HG03097 (cell line): ENCODE measurements around the gene PSMA3.
A peak's percentile ranks its signal among the peaks of the same experiment; 100 is the strongest.

Experiments
- ATAC-seq: cut with Tn5 transposase; IDR thresholded peaks from one replicate; pipeline ENCODE4 v1.9.1; 2021; ENCODE audit not compliant: unreplicated experiment, low FRiP score

Gene PSMA3

DNA sequence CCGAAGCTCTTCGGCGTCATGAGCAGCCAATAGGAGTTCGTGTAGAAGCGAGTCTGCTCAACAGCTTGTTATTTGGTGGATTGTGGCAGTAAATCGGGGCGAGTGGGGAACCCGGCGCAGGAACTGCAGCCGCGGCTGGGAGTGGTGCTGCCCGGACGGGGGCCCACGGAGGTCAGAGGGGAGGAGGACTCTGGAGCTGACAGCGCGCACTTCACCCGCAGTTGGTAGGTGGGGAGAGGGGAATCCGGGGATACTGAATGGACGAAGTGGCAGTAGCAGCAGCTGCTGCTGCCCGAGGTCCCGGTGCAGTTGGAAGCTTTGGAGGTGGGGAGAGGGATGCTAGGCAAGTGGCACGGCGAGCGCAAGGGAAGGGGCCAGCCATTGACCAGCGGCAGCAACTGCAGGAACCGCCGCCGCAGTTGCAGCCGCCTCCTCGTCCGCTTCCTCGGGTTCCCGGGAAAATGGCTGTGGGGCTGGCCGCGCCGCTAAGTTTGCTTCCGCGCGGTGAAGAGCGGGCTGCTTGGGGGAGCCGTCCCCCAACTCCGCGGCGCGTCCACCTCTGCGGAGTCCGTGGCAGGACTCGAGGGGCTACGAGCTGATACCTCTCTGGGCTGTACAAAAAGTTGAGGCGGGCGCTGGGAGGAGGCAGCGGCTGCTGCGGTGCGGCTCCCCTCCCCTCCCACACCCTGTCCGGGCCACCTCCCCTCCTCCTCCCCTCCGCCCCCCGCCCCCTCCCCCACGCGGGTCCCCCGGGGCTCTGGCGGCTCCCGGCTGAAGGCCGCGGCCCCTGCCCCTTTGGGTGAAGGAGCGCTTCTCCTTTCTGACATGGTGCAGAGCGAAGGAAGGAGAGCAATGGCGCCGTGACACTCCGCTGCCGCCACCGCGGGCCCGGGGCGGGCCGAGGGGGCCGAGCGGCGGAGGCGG is 54.1 kb downstream of the PSMA3 start, which contains the start of gene ARID4A:
ARID4A (plus strand) TSS at position 79 of the 924 bp plus-strand sequence. CDS start 1,300 bp downstream, outside the sequence.
- peak; percentile 10 for ATAC-seq

- no peak for ATAC-seq
Observed at GRCh38 chr14:58299401-58300330, 55.0 kb downstream of the PSMA3 start.

GRCh38 chr14:58301416-58301815 is 56.8 kb downstream of the PSMA3 start:
- no peak for ATAC-seq

DNA sequence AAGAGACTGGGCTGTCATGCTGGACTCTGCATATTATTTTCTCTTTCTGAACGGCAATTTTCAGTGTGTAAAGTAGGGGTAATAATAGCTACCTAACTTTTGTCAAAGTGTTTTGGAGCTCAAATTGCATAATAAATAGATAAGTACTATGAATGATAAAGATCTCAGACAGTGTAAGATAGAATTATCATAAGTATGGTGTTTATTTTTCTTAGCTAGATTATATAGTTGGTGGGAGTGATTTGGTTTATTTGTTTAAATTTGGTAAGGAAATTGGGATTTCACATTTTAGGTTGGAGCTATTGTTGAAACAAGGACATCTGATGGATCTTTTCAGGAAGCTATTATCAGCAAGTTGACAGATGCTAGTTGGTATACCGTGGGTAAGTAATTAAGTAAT is 61.1 kb downstream of the PSMA3 start:
- ATAC-seq: no peak

DNA sequence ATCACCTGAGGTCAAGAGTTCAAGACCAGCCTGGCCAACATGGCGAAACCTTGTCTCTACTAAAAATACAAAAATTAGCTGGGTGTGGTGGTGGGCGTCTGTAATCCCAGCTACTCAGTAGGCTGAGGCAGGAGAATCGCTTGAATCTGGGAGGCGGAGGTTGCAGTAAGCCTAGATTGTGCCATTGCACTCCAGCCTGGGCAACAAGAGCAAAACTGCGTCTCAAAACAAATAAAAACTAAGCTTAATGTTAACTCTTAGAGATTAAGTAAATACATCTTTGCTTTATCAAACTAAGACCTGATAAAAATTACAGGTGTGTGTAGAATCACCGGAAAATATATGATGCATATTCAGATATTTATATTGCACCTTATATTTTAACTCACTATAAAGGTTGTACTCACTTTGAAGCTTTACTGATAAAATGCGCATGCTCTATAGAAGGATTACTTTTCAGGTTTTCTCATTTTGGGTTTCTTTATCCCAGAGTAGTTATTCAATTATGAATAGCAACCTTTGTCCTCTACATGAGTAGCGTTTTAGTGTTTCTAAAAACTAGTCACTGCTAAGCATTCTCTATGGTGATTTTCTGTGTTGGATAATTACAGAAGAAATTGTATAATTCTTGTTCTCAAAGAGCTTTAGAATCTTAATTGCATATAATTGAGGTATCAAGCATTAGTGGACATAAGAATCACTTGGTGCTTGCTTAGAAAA is 63.1 kb downstream of the PSMA3 start:
- no peak for ATAC-seq

GRCh38 chr14:58309086-58309485 is 64.4 kb downstream of the PSMA3 start:
- no peak for ATAC-seq

- no peak for ATAC-seq
Observed at GRCh38 chr14:58313699-58314098, 69.1 kb downstream of the PSMA3 start.

DNA sequence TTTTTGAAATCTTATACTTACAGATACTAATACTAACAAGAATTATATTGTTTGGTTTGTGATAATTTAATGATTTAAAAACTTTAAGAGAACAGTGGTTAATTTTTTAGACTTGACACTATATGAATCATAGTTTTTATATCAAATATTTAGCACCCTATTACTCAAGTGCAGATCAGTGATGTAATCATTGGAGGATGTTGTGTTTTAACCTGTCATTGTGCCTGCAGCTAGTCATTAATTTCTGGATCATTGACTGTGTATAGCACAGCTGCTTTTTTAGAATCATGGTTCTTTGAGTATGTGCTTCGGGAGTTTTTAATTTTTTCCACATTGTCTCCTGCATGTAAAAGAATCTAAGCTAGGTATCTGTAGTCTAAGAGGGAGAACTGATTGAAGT is 71.0 kb downstream of the PSMA3 start:
- ATAC-seq: no peak
